ENCODE data around the gene ULBP1.
"Not testable (repeated sequence)": the region's sequence is repeated elsewhere in the genome, so short reads cannot be mapped to it uniquely, and the experiment has no call there.

The ULBP1 gene

DNA sequence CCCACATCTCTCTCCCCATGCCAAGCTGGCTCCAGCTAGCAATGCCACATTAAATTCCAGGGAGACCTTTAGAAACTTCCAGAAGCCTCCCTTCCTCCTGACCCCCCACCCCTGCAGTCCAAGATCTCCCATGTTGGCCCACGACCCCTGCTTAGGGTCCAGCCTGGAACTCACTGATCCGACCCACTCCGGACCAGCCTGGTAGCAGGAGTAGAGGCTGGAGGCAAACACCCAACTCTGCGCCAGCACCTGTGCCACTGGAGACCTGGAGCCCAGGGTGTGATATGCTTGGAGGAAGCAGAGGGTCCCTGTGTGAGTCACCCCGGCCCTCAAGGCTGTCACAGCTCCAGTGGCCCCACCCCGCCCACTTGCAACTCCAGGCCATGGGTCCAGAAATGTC is 3.3 kb upstream of the ULBP1 start:
- DNase-seq (ENCODE audit: low spot score): no peak
- TF ChIP-seq, protein P1, sequence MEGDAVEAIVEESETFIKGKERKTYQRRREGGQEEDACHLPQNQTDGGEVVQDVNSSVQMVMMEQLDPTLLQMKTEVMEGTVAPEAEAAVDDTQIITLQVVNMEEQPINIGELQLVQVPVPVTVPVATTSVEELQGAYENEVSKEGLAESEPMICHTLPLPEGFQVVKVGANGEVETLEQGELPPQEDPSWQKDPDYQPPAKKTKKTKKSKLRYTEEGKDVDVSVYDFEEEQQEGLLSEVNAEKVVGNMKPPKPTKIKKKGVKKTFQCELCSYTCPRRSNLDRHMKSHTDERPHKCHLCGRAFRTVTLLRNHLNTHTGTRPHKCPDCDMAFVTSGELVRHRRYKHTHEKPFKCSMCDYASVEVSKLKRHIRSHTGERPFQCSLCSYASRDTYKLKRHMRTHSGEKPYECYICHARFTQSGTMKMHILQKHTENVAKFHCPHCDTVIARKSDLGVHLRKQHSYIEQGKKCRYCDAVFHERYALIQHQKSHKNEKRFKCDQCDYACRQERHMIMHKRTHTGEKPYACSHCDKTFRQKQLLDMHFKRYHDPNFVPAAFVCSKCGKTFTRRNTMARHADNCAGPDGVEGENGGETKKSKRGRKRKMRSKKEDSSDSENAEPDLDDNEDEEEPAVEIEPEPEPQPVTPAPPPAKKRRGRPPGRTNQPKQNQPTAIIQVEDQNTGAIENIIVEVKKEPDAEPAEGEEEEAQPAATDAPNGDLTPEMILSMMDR (IDR thresholded peaks at IDR 0.05; ENCODE audit: borderline replicate concordance, control extremely low read depth, extremely low read depth, insufficient read depth, missing control alignments): no peak
- in situ Hi-C loops (cut with MboI; ENCODE audit: low sequenced_read_pairs, unreplicated experiment): no loop called here

DNA sequence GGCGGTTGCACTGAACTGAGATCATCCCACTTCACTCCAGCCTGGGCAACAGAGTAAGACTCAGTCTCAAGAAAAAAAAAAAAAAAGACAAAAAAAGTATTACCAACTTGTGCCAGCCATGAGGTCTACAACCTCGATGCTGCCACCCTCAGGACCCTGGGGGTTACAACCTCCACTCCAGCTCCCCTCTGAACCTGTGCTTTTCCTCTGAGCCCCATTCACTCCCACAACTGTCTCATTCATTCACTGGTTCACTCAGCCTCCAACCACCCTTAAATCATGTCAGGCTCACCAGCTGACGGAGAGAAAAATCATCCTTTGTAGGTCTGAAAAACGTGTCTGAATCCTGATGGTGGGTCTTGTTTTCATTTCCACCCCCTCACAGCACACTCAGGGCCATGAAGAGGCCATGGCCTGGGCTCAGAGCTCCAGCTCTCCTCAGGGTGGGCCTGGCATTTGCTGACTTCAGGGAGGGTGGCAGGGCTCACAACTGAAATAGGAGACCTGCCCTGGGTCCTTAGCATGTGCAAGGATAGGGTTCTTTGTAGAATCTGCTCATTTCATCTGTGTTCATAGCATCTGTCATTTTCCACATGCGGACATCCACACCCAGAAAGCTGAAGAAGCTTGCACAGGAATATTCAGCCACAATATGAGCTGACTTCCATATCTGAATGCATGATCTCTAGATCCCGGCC is 1.9 kb upstream of the ULBP1 start:
- no peak for DNase-seq (ENCODE audit: low spot score)
- TF ChIP-seq, protein P1 (IDR thresholded peaks at IDR 0.05; ENCODE audit: borderline replicate concordance, control extremely low read depth, extremely low read depth, insufficient read depth, missing control alignments): no peak
- in situ Hi-C loops (cut with MboI; ENCODE audit: low sequenced_read_pairs, unreplicated experiment): no loop called here

GRCh38 chr6:149962461-149963211 is 1.1 kb upstream of the ULBP1 start:
- TF ChIP-seq, protein P1 (IDR thresholded peaks at IDR 0.05; ENCODE audit: borderline replicate concordance, control extremely low read depth, extremely low read depth, insufficient read depth, missing control alignments): no peak
- no peak for DNase-seq (ENCODE audit: low spot score)
- in situ Hi-C loops (cut with MboI; ENCODE audit: low sequenced_read_pairs, unreplicated experiment): no loop called here

DNA sequence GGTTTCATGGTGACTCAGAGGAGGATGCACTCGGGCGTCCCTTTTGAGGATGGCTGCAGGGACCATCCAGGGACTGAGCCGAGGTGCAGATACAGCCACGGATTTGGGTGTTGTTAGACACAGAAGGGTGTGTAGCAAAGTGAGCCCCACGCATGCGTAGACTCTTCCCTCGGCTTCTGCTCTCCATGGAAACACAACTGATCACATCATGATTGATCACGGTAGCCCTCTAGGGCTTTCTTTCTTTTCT is 606 bp upstream of the ULBP1 start:
- DNase-seq (ENCODE audit: low spot score): peak; percentile 49
- TF ChIP-seq, protein P1 (IDR thresholded peaks at IDR 0.05; ENCODE audit: borderline replicate concordance, control extremely low read depth, extremely low read depth, insufficient read depth, missing control alignments): no peak
- in situ Hi-C loops (cut with MboI; ENCODE audit: low sequenced_read_pairs, unreplicated experiment): no loop called here

GRCh38 chr6:149964308-149965193 is 808 bp downstream of the ULBP1 start:
- in situ Hi-C loops (cut with MboI; ENCODE audit: low sequenced_read_pairs, unreplicated experiment): no loop called here
- TF ChIP-seq, protein P1 (IDR thresholded peaks at IDR 0.05; ENCODE audit: borderline replicate concordance, control extremely low read depth, extremely low read depth, insufficient read depth, missing control alignments): no peak
- DNase-seq (ENCODE audit: low spot score): peak; percentile 48

- peak; percentile 47 for DNase-seq (ENCODE audit: low spot score)
- in situ Hi-C loops (cut with MboI; ENCODE audit: low sequenced_read_pairs, unreplicated experiment): no loop called here
- TF ChIP-seq, protein P1 (IDR thresholded peaks at IDR 0.05; ENCODE audit: borderline replicate concordance, control extremely low read depth, extremely low read depth, insufficient read depth, missing control alignments): no peak
Measured at GRCh38 chr6:149965194-149966020, 1.7 kb downstream of the ULBP1 start.

- DNase-seq (ENCODE audit: low spot score); in situ Hi-C loops (cut with MboI; ENCODE audit: low sequenced_read_pairs, unreplicated experiment): not testable (repeated sequence)
Measured at GRCh38 chr6:149966319-149966718, 2.6 kb downstream of the ULBP1 start.

Data from GM13976 (cell line).